Fibroblast of mammary gland (primary cell): ENCODE measurements around the gene TULP4.

Experiments
- DNase-seq: peaks from one replicate; pipeline ENCODE4 v3.0.0-alpha.2; 2010; ENCODE audit warnings: low read depth
- H3K4me3 ChIP-seq: 2 replicates; pipeline ENCODE4 v1.5.1; 2011; ENCODE audit warnings: low read depth, mild to moderate bottlenecking, low read length, moderate library complexity; ENCODE audit not compliant: control insufficient read depth
- CTCF ChIP-seq: conservative IDR thresholded peaks from 2 replicates; pipeline ENCODE4 v1.5.1; 2011; ENCODE audit warnings: low read depth, low read length, inconsistent platforms; ENCODE audit not compliant: control insufficient read depth, insufficient read depth

The TULP4 gene

GRCh38 chr6:158313989-158314388 is 1.7 kb downstream of the TULP4 start:
- no peak for TF ChIP-seq CTCF
- no peak overlapping the region for H3K4me3 ChIP-seq
- DNase-seq: no peak

GRCh38 chr6:158314737-158315136 is 2.5 kb downstream of the TULP4 start:
- no peak for DNase-seq
- H3K4me3 ChIP-seq: no peak overlapping the region
- no peak for TF ChIP-seq CTCF

GRCh38 chr6:158316022-158316421 is 3.8 kb downstream of the TULP4 start:
- H3K4me3 ChIP-seq: no peak overlapping the region
- peak; percentile 7 for DNase-seq

GRCh38 chr6:158321960-158322359 is 9.7 kb downstream of the TULP4 start:
- peak; percentile 74 for DNase-seq
- H3K4me3 ChIP-seq: no peak overlapping the region
- no peak for TF ChIP-seq CTCF

More at GRCh38 chr6:158316022-158316421, 3.8 kb downstream of the TULP4 start:
- TF ChIP-seq CTCF: no peak

- TF ChIP-seq CTCF: no peak
- DNase-seq: no peak
- no peak overlapping the region for H3K4me3 ChIP-seq
Measured at GRCh38 chr6:158322400-158322723, 10.1 kb downstream of the TULP4 start.

GRCh38 chr6:158322724-158323560 is 10.7 kb downstream of the TULP4 start:
- H3K4me3 ChIP-seq: no peak overlapping the region
- DNase-seq: peak; percentile 84
- no peak for TF ChIP-seq CTCF
